G401 (cell line): ENCODE measurements around the gene ESRP2. TPM values are rescaled to one million over a fixed set of nuclear protein-coding genes. Genes with fewer than 3 reads are reported as not detected.

Source experiments
- DNase-seq: peaks from one replicate; pipeline ENCODE4 v3.0.0-alpha.2; 2015; ENCODE audit warnings: low spot score
- in situ Hi-C: cut with HindIII; loops from 2 replicates; pipeline ENCODE4 v1.10.0; 2016; ENCODE audit warnings: low sequenced_read_pairs, mixed read lengths
- total RNA-seq: library from RNA; depleted of rRNA; stranded (reverse); fragments of >200 nt; shearing (Covaris generic); gene quantifications from 2 replicates; pipeline ENCODE4 v1.2.3, GENCODE V29; 2014

The ESRP2 gene
- total RNA-seq, 1 experiment from 2014 or later = 0.10 TPM

GRCh38 chr16:68244481-68244902 is 8.6 kb upstream of the ESRP2 start:
- no peak for DNase-seq
- in situ Hi-C loops = no loop called here

- in situ Hi-C loops = no loop called here
These were observed 7.3 kb upstream of the ESRP2 start for GRCh38 chr16:68242926-68243858.

GRCh38 chr16:68242085-68242484 is 6.2 kb upstream of the ESRP2 start:
- in situ Hi-C loops = no loop called here
- DNase-seq = no peak

More at GRCh38 chr16:68242926-68243858, 7.3 kb upstream of the ESRP2 start:
- no peak for DNase-seq

- in situ Hi-C loops = no loop called here
- DNase-seq = no peak
These were observed 2.1 kb upstream of the ESRP2 start for GRCh38 chr16:68238029-68238345.

DNA sequence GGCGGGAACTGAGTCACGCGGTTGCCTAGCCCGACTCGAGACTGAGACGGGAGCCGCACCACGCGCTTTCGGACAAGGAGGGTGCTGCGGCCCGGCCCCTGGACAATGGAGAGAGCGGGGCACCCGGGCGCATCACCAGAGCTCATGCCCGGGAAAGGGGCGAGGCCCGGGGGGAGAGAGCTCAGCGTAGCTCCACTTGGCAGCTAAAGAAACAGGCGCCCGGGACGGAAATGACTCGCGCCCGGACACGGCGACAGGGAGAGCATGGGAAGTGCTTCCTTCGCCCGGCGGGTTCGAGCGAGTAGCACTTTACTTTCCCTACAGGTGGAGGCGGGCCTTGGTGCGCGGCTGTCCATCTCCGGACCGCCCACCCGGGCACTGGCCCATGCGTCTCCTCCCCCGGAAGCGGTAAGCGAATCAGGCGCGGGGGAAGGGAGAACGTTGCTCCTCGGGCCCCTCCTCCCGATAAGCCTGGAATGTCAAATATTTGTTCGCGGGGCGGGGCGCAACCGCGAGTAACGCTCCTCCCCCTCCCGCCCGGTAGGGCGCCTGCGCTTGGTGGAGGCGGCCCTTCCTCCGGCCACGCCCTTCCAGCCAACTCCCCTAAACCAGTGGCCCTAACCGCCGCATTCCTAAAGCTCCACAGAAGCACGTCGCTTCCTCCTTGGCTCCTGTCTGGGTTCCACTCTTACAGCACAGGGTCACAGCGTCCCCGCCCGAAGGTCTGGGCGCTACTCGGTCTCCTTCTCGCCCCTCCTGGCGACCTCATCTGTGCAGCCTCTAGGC is 1.5 kb upstream of the ESRP2 start:
- in situ Hi-C loops = no loop called here
- DNase-seq = peak; percentile 98

DNA sequence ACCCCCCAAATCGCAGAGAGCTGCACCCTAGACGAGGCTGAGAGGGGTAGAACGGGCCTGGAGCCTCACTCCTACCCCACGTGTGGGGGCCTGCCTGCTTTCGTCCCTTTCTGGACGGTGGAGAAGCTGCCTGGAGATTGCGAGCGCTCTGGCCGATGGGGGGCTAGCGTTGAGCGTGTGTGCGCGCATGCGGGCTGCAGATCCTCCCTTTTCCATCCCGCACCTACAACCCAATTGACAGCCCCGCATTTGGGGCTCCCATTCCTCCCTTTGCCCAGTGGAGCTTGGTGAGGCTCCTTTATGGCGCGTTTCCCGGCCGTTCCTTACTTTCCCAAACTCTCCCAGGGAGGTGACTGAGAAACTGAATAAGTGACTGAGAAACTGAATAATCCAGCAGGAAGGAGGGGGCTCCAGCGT is 907 bp upstream of the ESRP2 start:
- in situ Hi-C loops = no loop called here
- DNase-seq = peak; percentile 49

GRCh38 chr16:68236137-68236825 is 354 bp upstream of the ESRP2 start:
- no peak for DNase-seq
- in situ Hi-C loops = no loop called here

GRCh38 chr16:68235108-68235886 is 630 bp downstream of the ESRP2 start:
- in situ Hi-C loops = no loop called here
- no peak for DNase-seq

GRCh38 chr16:68234188-68235107 is 1.5 kb downstream of the ESRP2 start:
- in situ Hi-C loops = no loop called here
- DNase-seq = no peak

- DNase-seq = no peak
- in situ Hi-C loops = no loop called here
These were observed 2.1 kb downstream of the ESRP2 start for GRCh38 chr16:68233835-68234187.

GRCh38 chr16:68233085-68233834 is 2.7 kb downstream of the ESRP2 start:
- no peak for DNase-seq
- in situ Hi-C loops = no loop called here

DNA sequence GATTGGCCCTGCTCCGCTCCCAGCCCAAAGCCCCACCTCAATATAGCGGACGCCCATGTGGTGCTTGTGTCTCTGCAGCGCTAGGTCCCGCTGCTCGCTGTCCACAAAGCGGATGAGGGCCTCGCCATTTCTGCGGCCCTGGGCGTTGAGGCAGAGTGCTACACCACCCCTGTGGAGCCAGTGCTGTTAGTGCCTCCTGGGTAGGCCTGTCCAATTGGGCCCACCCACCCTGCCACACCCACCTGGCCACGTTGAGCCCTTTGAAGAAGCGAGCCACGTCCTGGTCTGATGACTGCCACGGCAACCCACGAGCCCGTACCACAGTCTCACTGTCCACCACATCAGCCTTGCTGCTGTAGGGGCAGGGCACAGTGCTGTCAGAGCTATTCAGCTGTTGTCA is 3.6 kb downstream of the ESRP2 start:
- no peak for DNase-seq

DNA sequence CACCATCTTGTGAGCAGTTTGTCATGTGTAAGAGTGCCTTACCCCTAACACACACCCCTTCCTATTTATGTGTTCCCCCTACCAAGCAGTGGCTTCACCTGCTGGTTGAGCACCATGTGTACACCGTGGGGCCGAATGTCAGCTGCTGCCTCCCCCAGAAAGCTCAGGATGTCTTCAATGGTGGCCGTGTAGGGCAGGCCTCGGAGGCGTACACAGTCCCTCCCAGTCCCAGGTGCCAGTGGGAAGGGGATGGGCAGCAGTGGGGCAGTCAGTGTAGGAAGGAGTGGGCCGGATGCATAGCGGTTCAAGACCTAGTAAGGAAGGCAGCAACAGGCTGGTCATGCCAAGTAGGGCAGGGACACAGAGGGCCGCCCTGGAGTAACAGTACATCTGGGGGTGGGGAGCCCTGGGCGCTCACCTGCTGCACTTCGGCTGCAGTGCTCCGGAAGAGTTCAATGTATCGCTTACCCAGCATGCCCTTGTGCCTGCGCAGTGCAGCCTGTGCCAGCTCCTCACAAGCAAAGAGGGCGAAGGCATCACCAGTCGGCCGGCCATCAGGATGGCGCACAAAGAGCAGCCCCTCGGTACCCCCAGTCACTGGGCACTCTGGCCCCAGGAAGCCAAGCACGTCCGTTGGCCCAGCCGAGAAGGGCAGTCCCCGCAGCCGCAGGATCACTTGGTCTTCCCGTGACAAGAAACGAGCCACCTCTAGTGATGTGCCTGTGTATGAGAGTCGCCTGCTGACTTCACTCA is 4.4 kb downstream of the ESRP2 start:
- DNase-seq = no peak
- in situ Hi-C loops = no loop called here

More for the DNA sequence above, 3.6 kb downstream of the ESRP2 start:
- in situ Hi-C loops = no loop called here

GRCh38 chr16:68230956-68231355 is 5.0 kb downstream of the ESRP2 start:
- no peak for DNase-seq
- in situ Hi-C loops = no loop called here

- no peak for DNase-seq
- in situ Hi-C loops = no loop called here
These were observed 5.8 kb downstream of the ESRP2 start for GRCh38 chr16:68230176-68230571.

DNA sequence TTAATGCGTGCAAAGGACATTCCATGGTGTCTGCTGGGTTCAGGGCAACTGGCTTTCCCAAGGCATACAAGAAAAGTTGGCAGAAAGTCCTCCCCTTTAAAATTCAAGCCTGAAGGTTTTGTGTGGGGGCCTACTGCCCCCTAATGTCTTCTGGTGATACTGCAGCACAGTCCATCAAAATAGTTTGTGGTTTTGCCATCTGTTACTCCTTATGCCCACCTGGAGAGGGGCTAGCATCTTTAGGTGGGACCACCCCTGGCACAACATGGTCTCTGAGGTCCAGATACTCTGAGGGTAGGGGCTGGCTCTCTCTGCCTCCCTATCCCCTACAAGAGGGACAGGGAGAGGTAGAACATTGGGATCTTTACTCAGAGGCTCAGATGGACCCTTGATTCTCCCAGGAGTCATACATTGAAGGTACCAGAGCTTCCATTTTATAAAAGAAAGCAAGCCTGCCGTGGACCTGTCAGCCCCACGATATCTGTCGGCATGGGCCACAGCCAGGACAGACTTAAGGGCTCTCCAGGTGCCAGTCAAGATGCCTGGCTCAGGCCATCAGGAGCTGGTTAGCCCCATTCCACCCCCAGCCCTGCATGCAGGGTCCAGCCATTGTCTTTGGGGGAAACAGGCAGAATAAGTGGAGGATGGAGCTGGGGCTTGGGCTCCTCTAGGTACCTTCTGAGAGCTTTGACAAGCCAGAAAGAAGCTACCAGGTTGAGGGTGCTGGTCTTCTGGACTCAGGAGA is 6.3 kb downstream of the ESRP2 start:
- DNase-seq = peak; percentile 80
- in situ Hi-C loops = no loop called here
